HEK293 (cell line): ENCODE results near the gene RAB13.

Experiments used
- GLI2 ChIP-seq: fragments of 450-650 bp; formaldehyde crosslinking; IDR thresholded peaks from 2 replicates; pipeline ENCODE4; 2017; ENCODE audit warnings: missing biosample characterization, missing genetic modification characterization, low read depth, borderline replicate concordance
- HOXD13 ChIP-seq: sonication (generic); formaldehyde crosslinking; IDR thresholded peaks from 2 replicates; pipeline ENCODE4 v1.8.0; 2022; ENCODE audit warnings: missing genetic modification reagents, borderline replicate concordance
- KLF1 ChIP-seq: fragments of 450-650 bp; formaldehyde crosslinking; IDR thresholded peaks from 2 replicates; pipeline ENCODE4 v1.5.1; 2016; ENCODE audit warnings: missing biosample characterization, missing genetic modification characterization
- KLF17 ChIP-seq: fragments of 450-650 bp; formaldehyde crosslinking; IDR thresholded peaks from 2 replicates; pipeline ENCODE4 v1.5.1; 2016; ENCODE audit warnings: missing biosample characterization, missing genetic modification characterization
- PRDM6 ChIP-seq: fragments of 450-650 bp; formaldehyde crosslinking; IDR thresholded peaks from 2 replicates; pipeline ENCODE4 v1.5.1; 2017; ENCODE audit warnings: missing biosample characterization, missing genetic modification characterization
- TCF7L2 ChIP-seq: IDR thresholded peaks from 2 replicates; pipeline ENCODE4 v1.6.1; 2011; ENCODE audit warnings: low read depth, mild to moderate bottlenecking, inconsistent platforms, low read length, moderate library complexity, borderline replicate concordance
- ZBTB20 ChIP-seq: fragments of 450-650 bp; formaldehyde crosslinking; IDR thresholded peaks from 2 replicates; pipeline ENCODE4 v1.5.1; 2016; ENCODE audit warnings: missing biosample characterization, missing genetic modification characterization
- ZBTB6 ChIP-seq: fragments of 450-650 bp; formaldehyde crosslinking; IDR thresholded peaks from 2 replicates; pipeline ENCODE4 v1.5.1; 2017; ENCODE audit warnings: missing biosample characterization, missing genetic modification characterization
- ZBTB7A ChIP-seq: fragments of 450-650 bp; formaldehyde crosslinking; IDR thresholded peaks from 2 replicates; pipeline ENCODE4 v1.5.1; 2016; ENCODE audit warnings: low read depth, missing biosample characterization, missing genetic modification characterization
- ZBTB8A ChIP-seq: fragments of 450-650 bp; formaldehyde crosslinking; IDR thresholded peaks from 2 replicates; pipeline ENCODE4 v1.5.1; 2016; ENCODE audit warnings: missing biosample characterization, missing genetic modification characterization
- ZFHX2 ChIP-seq: fragments of 450-650 bp; formaldehyde crosslinking; conservative IDR thresholded peaks from 2 replicates; pipeline ENCODE4 v1.5.1; 2016; ENCODE audit warnings: missing biosample characterization, missing genetic modification characterization
- ZFP69B ChIP-seq: fragments of 450-650 bp; formaldehyde crosslinking; IDR thresholded peaks from 2 replicates; pipeline ENCODE4 v1.5.1; 2016; ENCODE audit warnings: missing biosample characterization, missing genetic modification characterization
- ZNF112 ChIP-seq: fragments of 450-650 bp; formaldehyde crosslinking; IDR thresholded peaks from 2 replicates; pipeline ENCODE4 v1.5.0; 2017; ENCODE audit warnings: missing biosample characterization, missing genetic modification characterization
- ZNF157 ChIP-seq: fragments of 450-650 bp; formaldehyde crosslinking; IDR thresholded peaks from 2 replicates; pipeline ENCODE4 v1.5.1; 2016; ENCODE audit warnings: missing biosample characterization, missing genetic modification characterization
- ZNF202 ChIP-seq: fragments of 450-650 bp; formaldehyde crosslinking; IDR thresholded peaks from 2 replicates; pipeline ENCODE4 v1.5.1; 2016; ENCODE audit warnings: missing biosample characterization, missing genetic modification characterization, borderline replicate concordance
- ZNF266 ChIP-seq: fragments of 450-650 bp; formaldehyde crosslinking; IDR thresholded peaks from 2 replicates; pipeline ENCODE4 v1.5.1; 2016; ENCODE audit warnings: missing biosample characterization, missing genetic modification characterization, low read depth
- ZNF530 ChIP-seq: fragments of 450-650 bp; formaldehyde crosslinking; IDR thresholded peaks from 2 replicates; pipeline ENCODE4 v1.5.1; 2016; ENCODE audit warnings: low read depth, missing biosample characterization, missing genetic modification characterization
- ZNF555 ChIP-seq: fragments of 450-650 bp; formaldehyde crosslinking; conservative IDR thresholded peaks from 2 replicates; pipeline ENCODE4 v1.5.1; 2017; ENCODE audit warnings: missing biosample characterization, mild to moderate bottlenecking, missing genetic modification characterization, inconsistent platforms
- ZNF571 ChIP-seq: fragments of 450-650 bp; formaldehyde crosslinking; IDR thresholded peaks from 2 replicates; pipeline ENCODE4 v1.5.0; 2017; ENCODE audit warnings: missing biosample characterization, missing genetic modification characterization
- ZNF624 ChIP-seq: fragments of 450-650 bp; formaldehyde crosslinking; IDR thresholded peaks from 2 replicates; pipeline ENCODE4 v1.5.1; 2017; ENCODE audit warnings: missing biosample characterization, missing genetic modification characterization
- ZNF692 ChIP-seq: fragments of 450-650 bp; formaldehyde crosslinking; IDR thresholded peaks from 2 replicates; pipeline ENCODE4 v1.5.1; 2016; ENCODE audit warnings: missing biosample characterization, missing genetic modification characterization
- ZSCAN30 ChIP-seq: fragments of 450-650 bp; IDR thresholded peaks from 2 replicates; pipeline ENCODE4 v1.5.1; 2018; ENCODE audit warnings: missing biosample characterization, mild to moderate bottlenecking, missing genetic modification characterization, moderate library complexity
- TF ChIP-seq, protein P1 (sequence below): fragments of 450-650 bp; IDR thresholded peaks from 2 replicates; pipeline ENCODE4 v1.5.1; 2018; ENCODE audit warnings: missing biosample characterization, mild to moderate bottlenecking, missing genetic modification characterization
- TF ChIP-seq, protein P2 (sequence below): sonication (generic); formaldehyde crosslinking; IDR thresholded peaks from 2 replicates; pipeline ENCODE4 v1.8.1; 2022; ENCODE audit warnings: mild to moderate bottlenecking, moderate library complexity, missing genetic modification reagents
- TF ChIP-seq, protein P3 (sequence below): IDR thresholded peaks from 2 replicates; pipeline ENCODE4 v1.6.1; 2011; ENCODE audit warnings: mild to moderate bottlenecking, low read depth, low read length, borderline replicate concordance
- TF ChIP-seq, protein P4 (sequence below): fragments of 450-650 bp; formaldehyde crosslinking; IDR thresholded peaks from 2 replicates; pipeline ENCODE4 v1.5.1; 2016; ENCODE audit warnings: missing biosample characterization, missing genetic modification characterization
- TF ChIP-seq, protein P5 (sequence below): fragments of 450-650 bp; formaldehyde crosslinking; IDR thresholded peaks from 2 replicates; pipeline ENCODE4 v1.5.1; 2017; ENCODE audit warnings: missing biosample characterization, missing genetic modification characterization

RAB13 gene

DNA sequence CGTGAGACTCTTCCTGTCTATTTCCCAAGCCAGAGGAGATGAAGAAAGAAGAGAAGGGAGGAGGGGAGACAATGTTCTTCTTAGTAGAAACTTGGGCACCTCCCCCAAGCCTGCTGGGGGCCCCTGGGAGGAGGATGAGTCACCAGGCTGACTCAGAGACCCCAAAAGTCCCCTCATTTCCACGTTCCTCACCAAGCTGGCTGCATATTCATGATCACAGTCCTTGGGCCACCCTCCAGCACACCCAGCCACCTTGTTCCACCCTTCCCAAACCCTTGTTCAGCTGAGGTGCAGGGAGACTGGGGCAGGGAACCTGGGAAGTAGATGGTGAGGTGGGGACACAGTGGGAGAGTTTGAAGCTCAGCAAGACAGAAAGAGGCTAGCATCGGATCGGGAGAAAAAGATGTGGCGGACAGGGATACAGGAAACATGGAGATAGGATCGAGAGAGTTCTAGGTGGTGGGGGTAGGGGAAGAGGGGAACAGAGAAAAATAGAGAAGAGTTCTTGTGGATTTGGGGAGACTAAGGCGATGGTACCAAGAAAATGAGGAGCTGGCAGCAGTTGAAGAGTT, 712 bp downstream of the RAB13 start (continued):
- TF ChIP-seq ZFHX2 (tag by site-specific recombination) (0 out of 2 replicates have a peak, but pooled peaks have one; percentile 5), ZNF202 (no peak), ZNF624 (no peak), ZBTB7A (tag by site-specific recombination) (no peak), ZBTB6 (no peak), ZNF692 (tag by site-specific recombination) (peak; percentile 37; the same call in 1 of the 2 replicates), ZNF266 (tag by site-specific recombination) (no peak), ZNF157 (tag by site-specific recombination) (no peak), KLF1 (no peak), ZFP69B (no peak), ZNF530 (no peak), ZNF112 (tag by site-specific recombination) (no peak), HOXD13 (CRISPR knock-in tag) (no peak), ZBTB8A (tag by site-specific recombination) (no peak), ZNF555 (tag by site-specific recombination) (no peak), PRDM6 (tag by site-specific recombination) (no peak), GLI2 (tag by site-specific recombination) (no peak), KLF17 (tag by site-specific recombination) (no peak), TCF7L2 (no peak), ZSCAN30 (tag by site-specific recombination) (no peak), ZNF571 (no peak), ZBTB20 (peak; percentile 76)
- TF ChIP-seq, protein P1, sequence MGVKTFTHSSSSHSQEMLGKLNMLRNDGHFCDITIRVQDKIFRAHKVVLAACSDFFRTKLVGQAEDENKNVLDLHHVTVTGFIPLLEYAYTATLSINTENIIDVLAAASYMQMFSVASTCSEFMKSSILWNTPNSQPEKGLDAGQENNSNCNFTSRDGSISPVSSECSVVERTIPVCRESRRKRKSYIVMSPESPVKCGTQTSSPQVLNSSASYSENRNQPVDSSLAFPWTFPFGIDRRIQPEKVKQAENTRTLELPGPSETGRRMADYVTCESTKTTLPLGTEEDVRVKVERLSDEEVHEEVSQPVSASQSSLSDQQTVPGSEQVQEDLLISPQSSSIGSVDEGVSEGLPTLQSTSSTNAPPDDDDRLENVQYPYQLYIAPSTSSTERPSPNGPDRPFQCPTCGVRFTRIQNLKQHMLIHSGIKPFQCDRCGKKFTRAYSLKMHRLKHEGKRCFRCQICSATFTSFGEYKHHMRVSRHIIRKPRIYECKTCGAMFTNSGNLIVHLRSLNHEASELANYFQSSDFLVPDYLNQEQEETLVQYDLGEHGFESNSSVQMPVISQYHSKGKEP = no peak
- TF ChIP-seq, protein P2, sequence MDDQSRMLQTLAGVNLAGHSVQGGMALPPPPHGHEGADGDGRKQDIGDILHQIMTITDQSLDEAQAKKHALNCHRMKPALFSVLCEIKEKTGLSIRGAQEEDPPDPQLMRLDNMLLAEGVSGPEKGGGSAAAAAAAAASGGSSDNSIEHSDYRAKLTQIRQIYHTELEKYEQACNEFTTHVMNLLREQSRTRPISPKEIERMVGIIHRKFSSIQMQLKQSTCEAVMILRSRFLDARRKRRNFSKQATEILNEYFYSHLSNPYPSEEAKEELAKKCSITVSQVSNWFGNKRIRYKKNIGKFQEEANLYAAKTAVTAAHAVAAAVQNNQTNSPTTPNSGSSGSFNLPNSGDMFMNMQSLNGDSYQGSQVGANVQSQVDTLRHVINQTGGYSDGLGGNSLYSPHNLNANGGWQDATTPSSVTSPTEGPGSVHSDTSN (CRISPR knock-in tag) = no peak
- TF ChIP-seq, protein P3, sequence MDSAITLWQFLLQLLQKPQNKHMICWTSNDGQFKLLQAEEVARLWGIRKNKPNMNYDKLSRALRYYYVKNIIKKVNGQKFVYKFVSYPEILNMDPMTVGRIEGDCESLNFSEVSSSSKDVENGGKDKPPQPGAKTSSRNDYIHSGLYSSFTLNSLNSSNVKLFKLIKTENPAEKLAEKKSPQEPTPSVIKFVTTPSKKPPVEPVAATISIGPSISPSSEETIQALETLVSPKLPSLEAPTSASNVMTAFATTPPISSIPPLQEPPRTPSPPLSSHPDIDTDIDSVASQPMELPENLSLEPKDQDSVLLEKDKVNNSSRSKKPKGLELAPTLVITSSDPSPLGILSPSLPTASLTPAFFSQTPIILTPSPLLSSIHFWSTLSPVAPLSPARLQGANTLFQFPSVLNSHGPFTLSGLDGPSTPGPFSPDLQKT = no peak
- TF ChIP-seq, protein P4, sequence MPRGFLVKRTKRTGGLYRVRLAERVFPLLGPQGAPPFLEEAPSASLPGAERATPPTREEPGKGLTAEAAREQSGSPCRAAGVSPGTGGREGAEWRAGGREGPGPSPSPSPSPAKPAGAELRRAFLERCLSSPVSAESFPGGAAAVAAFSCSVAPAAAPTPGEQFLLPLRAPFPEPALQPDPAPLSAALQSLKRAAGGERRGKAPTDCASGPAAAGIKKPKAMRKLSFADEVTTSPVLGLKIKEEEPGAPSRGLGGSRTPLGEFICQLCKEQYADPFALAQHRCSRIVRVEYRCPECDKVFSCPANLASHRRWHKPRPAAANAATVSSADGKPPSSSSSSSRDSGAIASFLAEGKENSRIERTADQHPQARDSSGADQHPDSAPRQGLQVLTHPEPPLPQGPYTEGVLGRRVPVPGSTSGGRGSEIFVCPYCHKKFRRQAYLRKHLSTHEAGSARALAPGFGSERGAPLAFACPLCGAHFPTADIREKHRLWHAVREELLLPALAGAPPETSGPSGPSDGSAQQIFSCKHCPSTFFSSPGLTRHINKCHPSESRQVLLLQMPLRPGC (tag by site-specific recombination) = no peak
- TF ChIP-seq, protein P5, sequence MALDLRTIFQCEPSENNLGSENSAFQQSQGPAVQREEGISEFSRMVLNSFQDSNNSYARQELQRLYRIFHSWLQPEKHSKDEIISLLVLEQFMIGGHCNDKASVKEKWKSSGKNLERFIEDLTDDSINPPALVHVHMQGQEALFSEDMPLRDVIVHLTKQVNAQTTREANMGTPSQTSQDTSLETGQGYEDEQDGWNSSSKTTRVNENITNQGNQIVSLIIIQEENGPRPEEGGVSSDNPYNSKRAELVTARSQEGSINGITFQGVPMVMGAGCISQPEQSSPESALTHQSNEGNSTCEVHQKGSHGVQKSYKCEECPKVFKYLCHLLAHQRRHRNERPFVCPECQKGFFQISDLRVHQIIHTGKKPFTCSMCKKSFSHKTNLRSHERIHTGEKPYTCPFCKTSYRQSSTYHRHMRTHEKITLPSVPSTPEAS (tag by site-specific recombination) = no peak
